Fibroblast of villous mesenchyme (primary cell): ENCODE results near the gene DOCK9. TPM values are rescaled to one million over a fixed set of nuclear protein-coding genes. Genes with fewer than 3 reads are reported as not detected.

Experiments used
- DNase-seq: peaks from one replicate; pipeline ENCODE4 v3.0.0-alpha.2; 2010; ENCODE audit warnings: low read depth
- H3K4me3 ChIP-seq: 2 replicates; pipeline ENCODE4 v1.5.1; 2011; ENCODE audit warnings: low read depth, mild to moderate bottlenecking, low read length
- CTCF ChIP-seq: IDR thresholded peaks from 2 replicates; pipeline ENCODE4 v1.5.1; 2012; ENCODE audit warnings: low read depth, mild to moderate bottlenecking, low read length; ENCODE audit not compliant: insufficient read depth
- total RNA-seq: library from RNA; depleted of rRNA; stranded (reverse); fragments of >200 nt; gene quantifications from 2 replicates; pipeline ENCODE4 v1.2.3, GENCODE V29; 2012

DOCK9 gene
- total RNA-seq, 1 donor: 14.7 TPM

- no peak for TF ChIP-seq CTCF
- no peak for DNase-seq
- H3K4me3 ChIP-seq: no peak overlapping the region
Observed at GRCh38 chr13:98992355-98992754, 14.5 kb upstream of the DOCK9 start.

DNA sequence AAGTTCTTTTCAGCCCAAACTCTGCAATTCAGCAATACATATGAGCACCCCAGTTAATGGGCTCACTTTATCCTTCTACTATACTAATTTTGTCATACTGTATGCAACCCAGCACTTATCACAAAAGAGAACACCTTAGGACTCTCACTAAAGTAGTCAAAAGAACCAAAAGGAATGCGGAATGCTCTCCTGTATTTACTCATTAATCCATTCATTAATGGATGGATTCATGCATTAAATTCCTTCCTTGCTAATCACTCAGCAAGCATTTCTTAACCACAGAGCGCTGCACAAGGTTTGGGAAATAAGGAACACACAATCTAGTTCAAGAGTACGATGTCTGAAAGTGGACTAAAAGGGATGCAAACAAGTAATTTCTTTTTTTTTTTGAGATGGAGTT is 12.8 kb upstream of the DOCK9 start:
- no peak for TF ChIP-seq CTCF
- H3K4me3 ChIP-seq: no peak overlapping the region
- DNase-seq: no peak

- TF ChIP-seq CTCF: no peak
- no peak for DNase-seq
Observed at GRCh38 chr13:98989469-98990235, 11.8 kb upstream of the DOCK9 start.

DNA sequence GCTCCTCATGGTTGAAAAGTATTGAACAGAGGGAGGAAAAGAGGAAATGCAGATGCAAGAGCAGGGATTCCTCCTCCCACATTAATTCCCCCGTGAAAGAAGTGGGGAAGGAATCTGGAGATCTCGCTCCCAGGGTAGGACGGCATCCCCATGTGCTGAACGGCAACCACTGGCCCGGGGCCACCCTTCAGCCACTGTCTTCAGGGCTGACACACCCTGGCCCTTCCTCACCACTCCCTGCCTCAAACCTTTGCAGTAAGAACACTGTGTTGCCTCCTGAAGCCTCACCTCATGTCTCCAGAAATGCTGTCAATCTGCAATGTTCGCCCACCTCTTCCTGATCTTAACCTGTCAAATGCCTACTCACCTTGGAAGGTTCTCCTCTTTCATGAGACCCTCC is 10.9 kb upstream of the DOCK9 start:
- no peak for TF ChIP-seq CTCF
- no peak overlapping the region for H3K4me3 ChIP-seq
- no peak for DNase-seq

More at GRCh38 chr13:98989469-98990235, 11.8 kb upstream of the DOCK9 start:
- H3K4me3 ChIP-seq: no peak overlapping the region

GRCh38 chr13:98988277-98988676 is 10.4 kb upstream of the DOCK9 start:
- no peak for TF ChIP-seq CTCF

DNA sequence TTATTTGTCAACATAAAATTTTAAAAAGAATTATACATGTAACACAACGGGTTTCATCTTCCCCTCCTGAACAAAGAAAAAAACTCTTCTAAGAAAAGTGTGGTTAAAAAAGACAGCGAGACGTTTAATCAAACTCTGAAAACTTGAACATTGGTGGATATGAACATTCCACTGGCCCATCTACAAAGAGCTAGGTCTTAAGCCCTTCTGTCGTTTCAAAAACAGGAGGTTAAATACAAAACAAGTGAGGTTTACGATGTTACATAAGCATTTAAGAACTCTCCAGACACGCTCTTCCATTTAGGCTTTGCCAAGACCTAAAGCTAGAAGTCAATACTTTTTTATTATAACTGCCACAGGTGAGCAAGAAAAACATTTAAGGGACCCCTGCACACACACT is 9.4 kb upstream of the DOCK9 start:
- DNase-seq: no peak
- H3K4me3 ChIP-seq: no peak overlapping the region
- no peak for TF ChIP-seq CTCF

More at GRCh38 chr13:98988277-98988676, 10.4 kb upstream of the DOCK9 start:
- no peak overlapping the region for H3K4me3 ChIP-seq
- DNase-seq: no peak
